HG02759 (cell line): ENCODE measurements around the gene CALU.

Experiments used
- ATAC-seq: cut with Tn5 transposase; IDR thresholded peaks from one replicate; pipeline ENCODE4 v1.9.1; 2021; ENCODE audit warnings: mild to moderate bottlenecking, moderate library complexity; ENCODE audit not compliant: unreplicated experiment

The CALU gene

DNA sequence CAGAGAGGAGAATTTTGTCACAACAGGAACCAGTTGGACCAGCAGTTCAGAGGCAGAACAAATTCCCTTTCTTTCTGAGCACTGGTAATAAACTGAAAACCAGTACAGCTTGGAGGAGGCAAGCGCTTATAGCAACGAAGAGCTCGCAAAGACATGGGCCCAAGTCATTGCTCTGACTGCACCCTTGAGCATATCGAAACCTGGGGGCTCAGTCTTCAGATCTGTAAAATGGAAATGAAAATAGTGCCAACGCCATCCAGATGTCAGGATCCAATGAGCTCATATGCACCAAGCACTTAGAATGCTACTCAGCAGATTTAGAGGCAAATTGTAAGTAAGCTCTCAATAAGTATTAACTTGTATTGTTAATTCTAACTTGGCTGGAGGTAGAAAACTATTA lies 14.4 kb upstream of the CALU start:
- ATAC-seq = no peak

DNA sequence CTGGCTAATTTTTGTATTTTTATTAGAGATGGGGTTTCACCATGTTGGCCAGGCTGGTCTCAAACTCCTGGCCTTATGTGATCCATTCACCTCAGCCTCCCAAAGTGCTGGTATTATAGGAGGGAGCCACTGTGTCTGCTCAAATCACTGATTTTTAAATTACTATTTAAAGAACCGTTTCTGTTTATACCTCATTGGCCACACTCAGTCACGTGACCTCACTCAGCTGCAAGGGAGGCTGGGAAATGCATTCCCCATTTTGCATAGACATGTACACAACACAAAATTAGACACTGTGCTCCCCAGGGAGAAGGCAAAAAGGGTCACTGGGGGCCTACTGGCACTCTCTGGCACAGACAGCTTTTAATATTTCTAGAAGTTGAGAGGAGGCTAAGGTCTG lies 13.6 kb upstream of the CALU start:
- no peak for ATAC-seq

GRCh38 chr7:128726059-128726736 lies 13.0 kb upstream of the CALU start:
- ATAC-seq = no peak

DNA sequence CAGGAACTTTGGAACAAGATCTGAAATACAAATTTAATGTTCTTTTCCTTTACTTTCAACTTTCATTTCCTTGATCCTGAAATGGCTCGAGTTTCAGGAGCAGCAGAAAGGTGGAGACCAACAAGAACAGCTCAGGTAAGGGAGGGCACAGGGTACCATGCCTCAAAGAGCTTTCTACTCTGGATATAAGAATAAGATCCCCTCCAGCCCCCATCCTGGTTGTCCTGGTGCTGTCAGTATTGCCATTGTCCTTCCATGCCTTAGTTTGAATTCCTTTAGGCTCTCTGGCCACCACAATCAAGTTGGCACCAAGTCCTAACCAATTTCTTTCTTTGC lies 12.5 kb upstream of the CALU start:
- no peak for ATAC-seq

- no peak for ATAC-seq
These were observed 11.9 kb upstream of the CALU start for GRCh38 chr7:128727239-128727638.

- no peak for ATAC-seq
These were observed 10.6 kb upstream of the CALU start for GRCh38 chr7:128728598-128728997.

GRCh38 chr7:128729494-128729893 lies 9.7 kb upstream of the CALU start:
- no peak for ATAC-seq

- no peak for ATAC-seq
These were observed 8.0 kb upstream of the CALU start for GRCh38 chr7:128731184-128731583.

DNA sequence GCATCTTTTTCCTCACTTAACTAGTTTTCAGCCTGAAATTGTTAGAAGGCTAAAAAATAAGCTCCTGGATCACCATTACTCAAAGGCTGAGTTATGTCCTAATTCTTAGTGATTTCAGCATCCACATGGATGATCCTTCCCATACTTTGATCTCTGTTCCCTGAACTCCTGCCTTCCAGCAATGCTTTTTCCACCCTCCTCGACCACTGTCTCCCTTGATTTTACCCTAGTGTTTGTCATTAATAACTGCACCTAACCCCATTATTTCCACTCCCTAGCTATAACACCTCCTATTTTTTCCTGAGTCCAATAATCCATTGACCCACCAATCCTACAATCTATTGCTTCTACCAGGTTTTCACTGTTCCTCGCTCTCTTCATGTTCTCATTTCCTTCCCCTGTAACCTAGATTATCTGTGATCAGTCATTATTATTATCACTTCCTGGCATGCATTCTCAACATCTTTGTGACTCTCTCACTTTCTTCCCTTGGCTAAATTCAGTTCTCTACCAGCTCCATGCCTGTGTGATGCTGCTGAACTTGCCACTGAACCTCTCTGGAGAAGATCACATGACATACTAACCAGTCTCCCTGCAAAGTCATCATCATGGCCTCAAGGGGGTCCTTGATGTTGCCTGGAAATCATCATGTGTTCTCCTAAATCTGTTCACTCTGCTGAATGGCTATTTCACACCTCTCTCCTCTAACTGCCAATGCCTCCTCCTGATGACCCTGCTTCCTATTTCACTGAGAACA lies 6.5 kb upstream of the CALU start:
- no peak for ATAC-seq

DNA sequence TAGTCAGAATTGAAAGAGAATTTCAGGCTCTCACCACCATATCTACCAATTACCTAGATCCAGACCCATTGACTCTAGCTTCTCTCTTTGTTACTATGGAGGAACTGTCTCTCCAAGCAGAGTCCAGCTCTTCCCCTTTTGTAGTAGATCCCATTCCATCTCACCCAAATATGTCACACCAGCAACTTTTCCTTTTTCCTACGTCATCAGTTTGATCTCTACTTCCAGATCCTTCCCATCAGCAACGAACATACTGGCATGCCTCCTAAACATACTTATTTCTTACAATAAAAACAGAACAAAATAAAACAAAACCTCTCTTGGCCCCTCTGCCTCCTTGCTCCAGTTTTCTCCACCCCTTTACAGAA lies 5.9 kb upstream of the CALU start:
- ATAC-seq = no peak

DNA sequence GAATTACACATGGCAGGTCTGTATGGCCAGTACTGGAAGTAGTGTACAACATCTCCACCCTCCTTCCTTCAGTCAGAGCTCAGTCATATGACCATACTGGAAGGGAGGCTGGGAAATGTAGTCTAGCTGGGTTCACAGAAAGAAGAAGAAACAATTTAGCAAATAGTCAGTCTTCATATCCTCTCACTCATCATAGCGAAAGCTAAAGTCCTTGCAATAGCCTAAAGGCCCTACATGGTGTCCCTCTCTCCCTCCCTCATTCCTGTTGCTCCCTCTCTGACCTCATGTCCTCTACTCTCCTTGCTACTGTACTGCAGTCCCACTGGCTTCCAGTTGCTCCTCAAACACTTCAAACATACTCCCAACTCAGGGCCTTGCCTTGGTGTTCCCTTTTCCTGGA lies 4.3 kb upstream of the CALU start:
- ATAC-seq = no peak

GRCh38 chr7:128735436-128735835 lies 3.7 kb upstream of the CALU start:
- no peak for ATAC-seq

GRCh38 chr7:128737441-128737840 lies 1.7 kb upstream of the CALU start:
- no peak for ATAC-seq

DNA sequence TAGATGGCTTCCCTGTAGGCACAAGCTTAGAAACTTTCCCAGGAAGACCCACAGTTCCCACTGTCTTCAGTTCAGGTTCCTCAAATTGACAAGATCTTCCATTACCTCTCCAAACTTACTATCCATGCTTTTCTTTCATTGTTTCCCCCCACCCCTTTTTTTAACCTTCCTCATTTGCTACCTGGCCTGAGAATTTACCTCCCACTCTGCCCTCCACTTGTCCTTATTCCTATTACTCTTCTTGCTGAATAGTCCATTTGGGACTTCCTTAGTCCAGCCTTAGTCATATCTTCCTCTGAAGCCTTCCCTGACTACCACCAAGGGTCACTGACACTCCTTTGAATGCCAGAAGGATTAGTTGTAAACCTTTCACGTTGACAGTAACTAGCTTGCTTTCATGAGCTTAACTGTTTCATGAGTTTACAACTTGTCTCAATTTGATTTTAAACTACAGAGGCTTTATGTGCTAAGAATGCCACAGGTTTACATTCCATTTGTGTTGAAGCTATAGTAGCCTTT lies 1.2 kb upstream of the CALU start:
- ATAC-seq = no peak

DNA sequence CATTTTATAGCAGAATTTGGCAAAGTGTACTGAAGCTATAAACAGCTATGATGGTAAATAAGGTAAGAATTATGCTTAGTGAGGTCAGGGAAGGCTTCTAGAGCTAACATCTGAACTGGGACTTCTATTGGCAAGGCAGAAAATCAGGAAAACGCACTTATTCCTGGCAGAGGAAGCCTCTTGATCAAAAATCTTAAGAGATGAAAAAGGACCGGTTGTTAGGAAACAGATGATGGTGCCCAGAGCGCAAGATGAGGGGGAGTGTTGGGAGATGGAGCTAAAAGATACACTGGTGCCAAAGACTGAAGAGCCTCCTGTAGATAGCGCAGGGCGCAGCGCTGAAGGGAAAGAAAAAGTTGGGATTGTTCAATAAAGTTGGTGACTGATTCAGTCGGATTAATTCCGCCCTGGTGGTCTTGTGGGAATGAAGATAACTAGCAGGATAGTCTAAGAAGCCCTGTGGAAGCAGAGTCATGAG lies 550 bp upstream of the CALU start:
- ATAC-seq = peak; percentile 2

- ATAC-seq = no peak
These were observed 977 bp downstream of the CALU start for GRCh38 chr7:128739990-128740682.

DNA sequence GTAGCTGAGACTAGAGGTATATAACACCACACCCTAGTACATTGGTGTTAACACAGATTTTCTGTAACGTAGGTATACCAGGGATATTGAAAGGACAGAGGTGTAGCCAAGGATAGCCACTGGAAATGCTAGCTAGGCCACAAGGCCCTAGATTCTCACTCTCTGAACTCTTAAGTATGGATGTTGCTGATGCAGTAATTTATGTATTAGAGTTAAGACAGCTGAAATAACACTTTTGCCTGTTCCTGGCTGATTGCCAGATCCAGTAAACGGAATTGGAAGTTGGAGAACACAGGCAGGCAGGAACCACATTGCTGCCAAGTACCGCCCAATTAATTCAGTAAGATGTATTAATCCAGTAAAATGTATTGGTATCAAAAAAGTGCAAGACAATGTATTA lies 1.8 kb downstream of the CALU start:
- no peak for ATAC-seq

DNA sequence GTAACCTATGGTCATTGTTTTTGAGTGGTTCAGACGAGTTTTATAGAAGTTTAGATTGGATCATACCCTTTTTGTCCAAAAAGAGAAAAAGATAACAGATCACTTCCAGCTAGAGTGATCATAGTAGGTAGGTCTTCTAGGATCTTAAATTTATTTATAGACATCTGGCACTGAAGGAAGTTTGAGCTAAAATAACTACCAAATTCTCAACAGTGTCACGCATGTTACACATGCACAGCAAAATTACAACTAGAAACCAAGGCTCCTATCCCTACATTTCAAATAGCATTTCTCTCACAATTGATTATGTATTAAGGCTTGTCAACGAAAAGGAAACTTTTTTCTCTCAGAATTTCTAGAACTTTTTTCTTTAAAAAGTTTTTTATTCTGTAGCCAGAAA lies 2.3 kb downstream of the CALU start:
- no peak for ATAC-seq

DNA sequence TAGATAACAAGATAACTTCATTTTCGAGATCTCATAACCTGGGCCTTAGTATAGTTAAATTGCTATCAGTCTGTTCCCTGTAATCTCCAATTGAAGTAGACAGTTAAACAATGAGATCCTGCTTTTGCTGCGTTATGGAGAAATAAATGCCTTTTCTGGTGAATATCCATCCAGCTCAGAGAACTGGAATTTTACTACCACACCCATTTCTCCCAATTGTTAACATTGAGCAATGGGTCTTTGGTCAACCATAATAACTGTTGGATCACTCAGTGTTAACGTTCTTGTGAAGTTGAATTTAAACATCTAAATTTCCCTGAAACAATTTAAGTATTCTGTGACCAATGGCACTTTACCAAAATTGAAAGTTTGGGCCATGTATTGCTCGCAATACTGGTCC lies 3.0 kb downstream of the CALU start:
- no peak for ATAC-seq

DNA sequence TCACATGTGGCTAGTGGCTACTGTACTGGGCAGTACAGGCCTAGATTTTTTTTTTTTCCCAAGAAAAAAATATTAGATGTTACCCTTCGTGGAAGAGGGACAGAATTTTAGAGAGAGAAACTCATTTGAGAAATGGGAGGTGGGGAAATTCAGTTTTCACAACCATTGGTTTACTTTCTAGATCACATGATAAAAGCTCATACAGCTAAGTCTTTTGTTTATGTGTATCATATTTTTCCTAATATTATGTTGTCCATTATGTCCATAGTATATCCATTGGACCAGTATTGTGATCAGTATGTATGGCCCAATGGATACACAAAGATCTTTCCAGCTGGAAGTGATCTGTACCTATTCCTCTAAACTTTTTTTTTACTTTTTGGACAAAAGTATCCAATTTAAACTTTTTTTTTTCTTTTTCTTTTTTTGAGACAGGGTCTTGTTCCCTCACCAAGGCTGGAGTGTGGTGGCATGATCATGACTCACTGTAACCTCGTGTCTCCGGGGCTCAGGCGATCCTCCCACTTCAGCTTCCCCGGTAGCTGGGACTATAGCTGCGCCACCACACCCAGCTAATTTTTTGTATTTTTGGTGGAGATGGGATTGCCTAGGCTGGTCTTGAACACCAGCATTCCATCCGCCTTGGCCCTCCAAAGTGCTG lies 4.1 kb downstream of the CALU start:
- ATAC-seq = no peak

GRCh38 chr7:128744366-128744905 lies 5.3 kb downstream of the CALU start:
- ATAC-seq = no peak
